Fibroblast of skin of right biceps (primary cell): Measurements from ENCODE around the gene SELENOO.

Experiments
- DNase-seq: peaks from one replicate; pipeline ENCODE4 v3.0.0-alpha.2; 2013

SELENOO gene

GRCh38 chr22:50173311-50173982, 27.4 kb upstream of the SELENOO start:
- no peak for DNase-seq

DNA sequence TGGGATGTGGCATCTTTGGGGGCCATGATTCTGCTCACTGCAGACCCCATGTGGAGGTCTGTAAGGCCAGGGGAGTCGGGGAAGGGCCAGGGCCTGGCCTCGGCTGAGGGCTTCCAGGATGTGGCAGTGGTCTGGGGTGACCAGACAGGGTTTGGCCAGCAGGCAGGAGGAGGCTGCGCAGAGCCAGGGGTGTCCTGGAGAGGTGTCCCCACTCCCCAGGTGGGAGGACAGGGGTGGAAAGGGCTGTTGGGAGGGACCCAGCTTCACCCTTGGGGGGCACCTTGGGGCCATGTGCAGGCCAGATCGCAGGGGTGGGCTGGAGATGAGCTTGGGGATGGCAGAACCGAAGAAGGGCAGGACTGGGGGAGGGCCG, 26.8 kb upstream of the SELENOO start:
- DNase-seq, result no peak

- no peak for DNase-seq
Observed at GRCh38 chr22:50174382-50175190, 26.2 kb upstream of the SELENOO start.

- DNase-seq, result no peak
Observed at GRCh38 chr22:50175191-50175461, 25.7 kb upstream of the SELENOO start.

GRCh38 chr22:50175921-50176849, 24.6 kb upstream of the SELENOO start:
- DNase-seq, result no peak

GRCh38 chr22:50176850-50177536, 23.8 kb upstream of the SELENOO start:
- DNase-seq, result no peak

GRCh38 chr22:50177537-50178470, 23.0 kb upstream of the SELENOO start:
- no peak for DNase-seq

- no peak for DNase-seq
Observed at GRCh38 chr22:50178471-50178864, 22.3 kb upstream of the SELENOO start.

DNA sequence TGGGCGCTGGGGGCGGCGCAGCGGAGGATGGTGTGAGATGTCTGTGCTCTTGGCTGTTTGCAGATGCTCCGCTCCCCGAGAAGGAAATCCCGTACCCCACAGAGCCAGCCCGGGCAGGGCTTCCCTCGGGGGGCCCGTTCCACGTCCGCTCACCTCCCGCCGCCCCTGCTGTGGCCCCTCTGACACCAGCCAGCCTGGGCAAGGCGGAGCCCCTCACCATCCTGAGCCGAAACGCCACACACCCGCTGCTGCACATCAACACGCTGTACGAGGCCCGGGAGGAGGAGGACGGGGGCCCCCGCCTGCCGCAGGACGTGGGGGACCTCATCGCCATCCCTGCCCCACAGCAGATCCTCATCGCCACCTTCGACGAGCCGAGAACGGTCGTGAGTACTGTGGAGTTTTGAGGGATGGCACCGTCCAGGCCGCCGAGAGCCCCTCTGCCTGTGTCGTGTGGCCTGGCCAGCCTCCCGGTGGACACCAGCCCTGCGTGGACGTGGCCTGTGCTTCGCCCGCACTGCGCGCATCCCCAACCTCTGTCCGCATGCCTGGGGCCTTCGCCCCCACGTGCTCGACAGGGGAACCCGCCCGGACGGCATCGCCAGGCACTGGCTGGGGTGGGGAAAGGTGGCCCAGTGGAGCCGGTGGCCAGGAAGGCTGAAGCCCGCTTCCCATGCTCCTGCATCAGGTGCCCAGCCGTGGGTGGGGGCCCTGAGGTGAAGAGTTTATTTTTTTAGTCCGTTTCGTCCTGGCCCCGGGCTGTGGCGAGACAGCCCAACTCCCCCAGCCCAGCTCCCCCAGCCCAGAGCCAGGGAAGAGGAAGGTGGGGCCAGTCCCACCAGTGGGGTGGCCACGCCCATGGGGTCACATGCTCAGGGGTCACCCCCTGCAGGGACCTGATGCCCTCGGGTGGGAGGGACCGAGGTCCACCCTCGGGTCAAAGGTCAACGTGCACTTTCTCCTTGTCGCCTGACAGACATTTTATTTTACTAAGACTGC, 21.6 kb upstream of the SELENOO start:
- DNase-seq, result no peak

GRCh38 chr22:50179937-50180726, 20.7 kb upstream of the SELENOO start:
- no peak for DNase-seq

DNA sequence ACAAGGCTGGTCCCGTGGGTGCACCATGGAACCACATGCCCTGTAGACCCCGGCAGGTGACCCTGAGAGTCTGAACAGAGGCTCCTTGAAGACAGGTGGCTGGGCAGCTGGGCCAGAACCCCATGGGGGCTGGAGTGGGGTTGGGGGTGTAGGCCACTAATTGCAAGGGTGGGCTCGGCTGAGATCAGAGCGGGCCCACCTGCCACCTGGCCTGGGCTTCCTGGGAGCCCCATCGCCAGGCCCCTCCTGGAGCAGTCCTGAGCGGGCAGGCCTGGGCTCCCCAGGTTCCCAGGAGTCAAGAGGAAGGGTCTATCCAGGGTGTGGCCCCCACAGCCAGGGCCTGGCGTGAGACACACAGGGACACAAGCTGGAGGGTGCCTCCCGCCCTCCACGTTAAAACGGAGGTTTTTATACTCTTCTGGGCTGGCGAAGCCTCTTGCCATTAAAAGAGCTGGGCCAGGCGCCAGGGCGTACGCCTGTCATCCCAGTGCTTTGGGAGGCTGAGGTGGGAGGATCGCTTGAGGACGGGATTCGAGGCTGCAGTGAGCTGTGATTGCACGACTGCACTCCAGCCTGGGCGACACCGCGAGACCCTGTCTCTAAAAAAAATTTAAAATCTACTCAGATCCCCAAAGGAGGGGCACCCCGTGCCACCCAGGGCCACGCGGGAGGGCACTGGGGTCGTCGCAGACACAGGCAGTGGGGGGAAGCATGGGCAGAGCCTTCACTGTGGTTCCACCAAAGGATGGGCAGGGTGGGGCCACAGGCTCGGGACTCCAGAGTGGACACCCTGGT, 19.9 kb upstream of the SELENOO start:
- DNase-seq, result no peak

DNA sequence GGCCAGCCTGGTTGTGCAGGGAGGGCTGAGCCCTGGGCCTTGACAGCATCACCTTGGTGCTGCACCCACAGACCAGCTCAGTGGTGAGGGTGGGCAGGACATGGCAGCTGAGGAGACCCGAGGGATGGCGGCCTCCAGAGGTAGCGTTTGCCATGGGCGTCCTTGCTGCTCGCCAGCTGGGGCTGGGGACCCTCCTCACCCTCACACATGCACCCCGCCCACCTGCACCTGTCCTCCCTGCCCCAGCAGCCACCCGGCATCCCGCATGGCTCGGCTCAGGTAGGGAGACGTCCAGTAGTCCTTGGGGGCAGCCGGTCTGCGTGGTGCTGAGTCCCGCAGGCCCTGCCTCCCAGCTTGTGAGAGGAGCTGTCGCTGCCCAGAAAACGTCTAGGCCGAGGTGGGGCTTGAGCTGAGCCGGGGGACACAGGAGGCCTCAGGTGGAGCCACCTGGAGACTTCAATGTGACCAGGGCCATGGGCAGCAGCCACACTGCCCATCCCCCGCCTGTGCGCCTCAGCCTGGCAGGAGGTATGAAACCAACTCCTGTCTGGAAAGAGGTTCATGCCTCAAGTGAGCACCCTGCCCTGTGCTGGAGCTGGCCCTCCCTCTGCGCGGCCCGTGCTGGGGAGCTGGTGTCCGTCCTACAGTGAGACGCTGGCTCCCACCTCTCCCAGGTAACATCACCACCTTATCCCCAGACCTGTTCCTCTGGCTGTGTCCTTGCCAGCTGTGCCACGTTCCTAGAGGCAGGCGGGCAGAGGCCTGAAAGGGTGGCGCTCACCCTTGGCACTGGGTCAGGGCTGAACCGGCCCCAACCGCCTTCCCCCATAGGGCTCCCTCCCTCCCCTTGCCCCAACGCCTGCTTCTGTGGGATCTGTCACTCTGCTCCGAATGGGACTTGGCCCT, 18.4 kb upstream of the SELENOO start:
- DNase-seq, result no peak

GRCh38 chr22:50183141-50183971, 17.5 kb upstream of the SELENOO start:
- no peak for DNase-seq

GRCh38 chr22:50184004-50184901, 16.6 kb upstream of the SELENOO start:
- peak; percentile 51 for DNase-seq

GRCh38 chr22:50184902-50185374, 15.9 kb upstream of the SELENOO start:
- DNase-seq, result no peak
